IMR-90 (cell line): ENCODE data around the gene GFER. TPM values are rescaled to one million over a fixed set of nuclear protein-coding genes. Genes with fewer than 3 reads are reported as not detected.
A peak's percentile ranks its signal among the peaks of the same experiment; 100 is the strongest.

ENCODE experiments used
- ATAC-seq: fragments of 200-7000 bp; cut with Tn5 transposase; 2 replicates; pipeline ENCODE4 v1.9.1; 2020; ENCODE audit warnings: low read depth, mild to moderate bottlenecking, moderate library complexity
- BruUV-seq: library from RNA; stranded (reverse); fragments of 400-500 nt; replicated peaks from 2 replicates; lab custom pipeline; 2021; lab: Mats Ljungman, UMichigan
- CTCF ChIA-PET: fragments of 300-600 bp; formaldehyde crosslinking; extraction: SDS; loops from one replicate; lab custom pipeline; 2021; ENCODE audit warnings: antibody characterized with exemption; lab: Yijun Ruan, JAX
- POLR2A ChIA-PET: fragments of 300-600 bp; sonication (Branson Sonifier 250); formaldehyde crosslinking; loops from one replicate; lab custom pipeline; 2022; ENCODE audit warnings: antibody characterized with exemption; ENCODE audit not compliant: unreplicated experiment; lab: Charles Lee
- DNase-seq: peaks from one replicate; pipeline ENCODE4 v3.0.0; 2013
- H2AFZ ChIP-seq: replicated peaks from 2 replicates; pipeline ENCODE3; 2013; ENCODE audit warnings: low read length, mild to moderate bottlenecking; ENCODE audit not compliant: poor library complexity
- H2AK5ac ChIP-seq: 2 replicates; pipeline ENCODE4 v1.6.1; 2013; ENCODE audit warnings: low read depth, low read length, inconsistent platforms
- H2AK9ac ChIP-seq: replicated peaks from 2 replicates; pipeline ENCODE3; 2013; ENCODE audit warnings: mild to moderate bottlenecking, low read depth, low read length, moderate library complexity; ENCODE audit not compliant: poor library complexity
- H2BK120ac ChIP-seq: 2 replicates; pipeline ENCODE4 v1.6.1; 2013; ENCODE audit warnings: low read depth, low read length, inconsistent platforms
- H2BK15ac ChIP-seq: 3 replicates; pipeline ENCODE4 v1.6.1; 2013; ENCODE audit warnings: low read depth, low read length, inconsistent platforms
- H2BK20ac ChIP-seq: 2 replicates; pipeline ENCODE4 v1.6.1; 2013; ENCODE audit warnings: low read depth, mild to moderate bottlenecking, inconsistent platforms, low read length, moderate library complexity
- H2BK5ac ChIP-seq: 2 replicates; pipeline ENCODE4 v1.6.1; 2013; ENCODE audit warnings: mild to moderate bottlenecking, low read depth, low read length, inconsistent platforms; ENCODE audit not compliant: poor library complexity, severe bottlenecking
- H3K14ac ChIP-seq: replicated peaks from 2 replicates; pipeline ENCODE4 v1.6.1; 2013; ENCODE audit warnings: low read depth, low read length, inconsistent platforms
- H3K18ac ChIP-seq: 2 replicates; pipeline ENCODE4 v1.6.1; 2013; ENCODE audit warnings: low read depth, low read length, control low read depth
- H3K23ac ChIP-seq: 2 replicates; pipeline ENCODE4 v1.6.1; 2013; ENCODE audit warnings: low read depth, low read length, inconsistent platforms
- H3K27ac ChIP-seq: 2 replicates; pipeline ENCODE4 v1.5.1; 2013; ENCODE audit warnings: mild to moderate bottlenecking, control low read depth, low read length; ENCODE audit not compliant: insufficient read depth
- H3K27me3 ChIP-seq: 2 replicates; pipeline ENCODE4 v1.6.1; 2013; ENCODE audit warnings: low read length; ENCODE audit not compliant: control insufficient read depth, insufficient read depth
- H3K36me3 ChIP-seq: 2 replicates; pipeline ENCODE4 v1.6.1; 2013; ENCODE audit warnings: low read length, mixed read lengths; ENCODE audit not compliant: control insufficient read depth, insufficient read depth
- H3K4ac ChIP-seq: 2 replicates; pipeline ENCODE4 v1.6.1; 2013; ENCODE audit warnings: low read depth, low read length, inconsistent platforms
- H3K4me1 ChIP-seq: 2 replicates; pipeline ENCODE4 v1.6.1; 2013; ENCODE audit warnings: low read length, mixed read lengths; ENCODE audit not compliant: control insufficient read depth, insufficient read depth
- H3K4me2 ChIP-seq: 2 replicates; pipeline ENCODE4 v1.6.1; 2013; ENCODE audit warnings: low read depth, mild to moderate bottlenecking, control low read depth, low read length, moderate library complexity
- H3K4me3 ChIP-seq: 2 replicates; pipeline ENCODE4 v1.5.1; 2013; ENCODE audit warnings: low read depth, mild to moderate bottlenecking, control low read depth, low read length, moderate library complexity; ENCODE audit not compliant: insufficient read depth
- H3K56ac ChIP-seq: 2 replicates; pipeline ENCODE4 v1.6.1; 2013; ENCODE audit warnings: low read length, inconsistent platforms; ENCODE audit not compliant: insufficient read depth; ENCODE audit errors: extremely low read depth
- H3K79me1 ChIP-seq, 2 experiments: 2 replicates each; pipeline ENCODE4 v1.6.1; 2013; ENCODE audit warnings: low read length in 2 of 2, inconsistent platforms in 1 of 2, low read depth in 1 of 2
- H3K9ac ChIP-seq: 2 replicates; pipeline ENCODE4 v1.6.1; 2013; ENCODE audit warnings: low read depth, low read length, control low read depth
- H3K9me1 ChIP-seq: 2 replicates; pipeline ENCODE4 v1.6.1; 2013; ENCODE audit warnings: low read length, inconsistent platforms; ENCODE audit not compliant: insufficient read depth
- H3K9me3 ChIP-seq: 2 replicates; pipeline ENCODE4 v1.6.1; 2013; ENCODE audit warnings: low read length; ENCODE audit not compliant: control insufficient read depth, insufficient read depth
- H4K20me1 ChIP-seq: 2 replicates; pipeline ENCODE4 v1.6.1; 2013; ENCODE audit warnings: low read length, inconsistent platforms; ENCODE audit not compliant: insufficient read depth
- H4K5ac ChIP-seq: 2 replicates; pipeline ENCODE4 v1.6.1; 2013; ENCODE audit warnings: mild to moderate bottlenecking, low read depth, low read length, control low read depth
- H4K8ac ChIP-seq, 2 experiments: 2 replicates each; pipeline ENCODE4 v1.6.1; 2013; ENCODE audit warnings: low read depth in 2 of 2, low read length in 2 of 2, control low read depth in 1 of 2, inconsistent platforms in 1 of 2
- H4K91ac ChIP-seq: 2 replicates; pipeline ENCODE4 v1.6.1; 2013; ENCODE audit warnings: low read depth, low read length, inconsistent platforms; ENCODE audit not compliant: insufficient read depth
- BHLHE40 ChIP-seq: fragments of 150-350 bp; IDR thresholded peaks from 2 replicates; pipeline ENCODE4 v1.6.1; 2016; ENCODE audit warnings: mild to moderate bottlenecking, low read depth, low read length
- CEBPB ChIP-seq: IDR thresholded peaks from 2 replicates; pipeline ENCODE4 v1.6.1; 2012; ENCODE audit warnings: low read depth, low read length, improper control_type of control experiment
- CHD1 ChIP-seq: IDR thresholded peaks from 2 replicates; pipeline ENCODE4 v1.6.1; 2012; ENCODE audit warnings: low read depth, low read length, improper control_type of control experiment
- ELK1 ChIP-seq: fragments of 150-350 bp; IDR thresholded peaks from 2 replicates; pipeline ENCODE4 v1.6.1; 2016; ENCODE audit warnings: low read depth, mild to moderate bottlenecking, low read length, moderate library complexity, borderline replicate concordance
- FOS ChIP-seq: fragments of 150-350 bp; IDR thresholded peaks from 2 replicates; pipeline ENCODE4 v1.6.1; 2016; ENCODE audit warnings: low read depth, low read length
- MAFK ChIP-seq: IDR thresholded peaks from 2 replicates; pipeline ENCODE4 v1.6.1; 2012; ENCODE audit warnings: low read depth, low read length, improper control_type of control experiment
- MAZ ChIP-seq: IDR thresholded peaks from 2 replicates; pipeline ENCODE4 v1.6.1; 2012; ENCODE audit warnings: low read depth, mild to moderate bottlenecking, low read length, improper control_type of control experiment, moderate library complexity, borderline replicate concordance
- MXI1 ChIP-seq: IDR thresholded peaks from 2 replicates; pipeline ENCODE4 v1.6.1; 2012; ENCODE audit warnings: low read depth, mild to moderate bottlenecking, low read length, moderate library complexity, borderline replicate concordance
- NFE2L2 ChIP-seq: fragments of 150-350 bp; IDR thresholded peaks from 2 replicates; pipeline ENCODE4 v1.6.1; 2016; ENCODE audit warnings: low read depth, mild to moderate bottlenecking, low read length
- POLR2A ChIP-seq: IDR thresholded peaks from 2 replicates; pipeline ENCODE4 v1.6.1; 2012; ENCODE audit warnings: mild to moderate bottlenecking, low read depth, low read length
- RAD21 ChIP-seq: IDR thresholded peaks from 2 replicates; pipeline ENCODE4 v1.6.1; 2012; ENCODE audit warnings: low read length, improper control_type of control experiment
- RCOR1 ChIP-seq: IDR thresholded peaks from 2 replicates; pipeline ENCODE4 v1.6.1; 2012; ENCODE audit warnings: mild to moderate bottlenecking, low read length, improper control_type of control experiment; ENCODE audit not compliant: insufficient replicate concordance
- RFX5 ChIP-seq: IDR thresholded peaks from 2 replicates; pipeline ENCODE4 v1.8.0; 2012; ENCODE audit warnings: low read depth, mild to moderate bottlenecking, low read length, moderate library complexity
- SMC3 ChIP-seq: fragments of 150-350 bp; IDR thresholded peaks from 2 replicates; pipeline ENCODE4 v1.6.1; 2016; ENCODE audit warnings: low read depth, mild to moderate bottlenecking, antibody characterized with exemption, low read length, moderate library complexity
- USF2 ChIP-seq: fragments of 150-350 bp; IDR thresholded peaks from 2 replicates; pipeline ENCODE4 v1.6.1; 2017; ENCODE audit warnings: mild to moderate bottlenecking, antibody characterized with exemption, low read length, low read depth
- WGBS, 2 experiments: methylation state at CpG; one replicate each; pipeline versions ENCODE4 v1.1.5 to v1.1.7; 2013; ENCODE audit warnings: missing lambda C conversion rate in 2 of 2; ENCODE audit not compliant: insufficient read length in 1 of 2; ENCODE audit errors: extremely low coverage in 2 of 2; 5-methylcytosine and 5-hydroxymethylcytosine counted together
- dilution Hi-C: fragments of 300-500 bp; cut with HindIII; formaldehyde crosslinking; loops from one replicate; pipeline ENCODE4 v1.14.3; 2018; ENCODE audit warnings: low sequenced_read_pairs; ENCODE audit not compliant: unreplicated experiment
- in situ Hi-C: fragments of 300-500 bp; cut with MboI; formaldehyde crosslinking; loops from 3 replicates; pipeline ENCODE4 v1.14.3; 2019; ENCODE audit warnings: low sequenced_read_pairs, inconsistent platforms, mixed read lengths
- intact Hi-C: fragments of 100-400 bp; cut with micrococcal nuclease; formaldehyde crosslinking; loops from 2 replicates; pipeline ENCODE4 v1.10.0; 2022
- polyA plus RNA-seq, 3 experiments: library from polyadenylated mRNA; depleted of rRNA; stranded (reverse); fragments of >200 nt; gene quantifications; 2 replicates each; pipeline ENCODE4 v1.2.3, GENCODE V29; 2012; ENCODE audit warnings: low replicate concordance in 1 of 3
- total RNA-seq: library from RNA; depleted of rRNA; stranded (reverse); fragments of >200 nt; gene quantifications from 2 replicates; pipeline ENCODE4 v1.2.3, GENCODE V29; 2012

The GFER gene
- total and polyA plus RNA-seq, 2 of the 4 experiments (the other 2 are of a cell fraction) = 6.8 to 19.8 TPM

DNA sequence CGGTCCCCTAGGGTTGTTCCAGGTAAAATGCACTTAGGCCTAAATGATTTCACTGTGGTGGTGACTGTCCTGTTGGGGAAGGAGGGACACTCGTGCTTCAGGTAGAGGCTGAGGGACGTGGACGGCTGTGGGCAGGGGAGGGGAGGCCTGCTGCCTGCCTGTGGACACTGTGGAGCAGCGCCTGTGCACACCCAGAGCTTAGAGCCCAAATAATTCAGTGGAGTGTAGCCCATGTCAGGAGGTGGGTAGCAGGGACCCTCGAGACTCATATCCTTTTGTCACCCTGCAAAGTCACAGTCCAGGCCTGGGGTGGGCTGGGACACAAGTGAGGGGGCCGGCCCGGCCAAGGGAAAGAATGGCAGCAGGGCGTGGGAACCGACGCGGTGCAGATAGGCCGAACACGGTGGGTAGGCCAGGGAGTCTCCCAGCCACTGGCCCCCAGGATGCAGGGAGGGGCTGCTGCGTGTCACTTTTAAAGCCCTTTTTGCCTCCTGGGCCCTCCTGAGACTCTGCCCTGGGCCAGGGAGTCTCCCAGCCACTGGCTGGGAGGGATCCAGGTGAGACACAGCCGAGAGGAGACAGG is 42.0 kb downstream of the GFER start:
- Histone ChIP-seq H3K4me1 (peaks cover 20% of the 10 kb centered on the region), H3K23ac (no peak overlapping the region), H2BK15ac (peak overlapping the region; percentile 68; the same call in 1 of the 3 replicates), H3K4me2 (peak overlapping the region; percentile 97; the same call in 1 of the 2 replicates), H3K14ac (no peak overlapping the region), H2AK5ac (peak overlapping the region; percentile 70), H3K9ac (peak overlapping the region; percentile 92), H3K79me1 (peaks cover 6 to 38% of the 10 kb centered on the region in 2 experiments), H3K18ac (no peak overlapping the region), H3K9me1 (peaks cover 9% of the 10 kb centered on the region), H4K8ac (peak overlapping the region in 1 of 2 experiments; percentile 86; a peak in 2 of 4 replicates), H3K36me3 (peaks cover 12% of the 10 kb centered on the region; the same call in 1 of the 2 replicates), H4K20me1 (peaks cover 15% of the 10 kb centered on the region), H3K27me3 (no peaks in the 10 kb centered on the region), H4K91ac (peak overlapping the region; percentile 80), H3K56ac (no peak overlapping the region), H3K4me3 (no peak overlapping the region; the same call in 1 of the 2 replicates), H2BK20ac (0 out of 2 replicates have a peak overlapping the region, but pooled peaks have one; percentile 42), H2BK120ac (peak overlapping the region; percentile 85), H3K9me3 (no peaks in the 10 kb centered on the region), H4K5ac (peak overlapping the region; percentile 96; the same call in 1 of the 2 replicates), H3K4ac (peak overlapping the region; percentile 77), H3K27ac (no peak overlapping the region), H2AFZ (peak overlapping the region; percentile 93), H2BK5ac (peak overlapping the region; percentile 82), H2AK9ac (peak overlapping the region; percentile 96)
- BruUV-seq = no TSS peak
- WGBS, 2 experiments = 88% methylated on average over 14 of the region's 16 CpGs; no CpG with 5 or more reads in 1 of the 2 experiments
- in situ Hi-C loops = no loop called here
- CTCF ChIA-PET = no interaction called here
- ATAC-seq = no peak
- dilution Hi-C loops = no loop called here
- DNase-seq = no peak
- POLR2A ChIA-PET = no interaction called here
- intact Hi-C loops = no loop called here
- TF ChIP-seq CEBPB (no peak), MXI1 (no peak), NFE2L2 (no peak), RFX5 (no peak), RAD21 (no peak), POLR2A (no peak), FOS (no peak), RCOR1 (no peak), MAFK (no peak), CHD1 (no peak), BHLHE40 (no peak), SMC3 (no peak), MAZ (no peak), USF2 (no peak), ELK1 (no peak)
